H9 (cell line): Measurements from ENCODE around the gene DICER1. TPM values are rescaled to one million over a fixed set of nuclear protein-coding genes. Genes with fewer than 3 reads are reported as not detected.

Experiments
- DNase-seq: peaks from one replicate; pipeline ENCODE4 v3.0.0-alpha.2; 2017
- H2AFZ ChIP-seq: one replicate; pipeline ENCODE4 v1.6.1; 2013; ENCODE audit warnings: mild to moderate bottlenecking, low read length, control low read depth, moderate library complexity
- H2AK5ac ChIP-seq: 2 replicates; pipeline ENCODE4 v1.6.1; 2013; ENCODE audit warnings: low read length, control low read depth, mixed read lengths; ENCODE audit not compliant: insufficient read length
- H2BK120ac ChIP-seq: one replicate; pipeline ENCODE4 v1.6.1; 2013; ENCODE audit warnings: low read depth, mild to moderate bottlenecking, low read length, control low read depth, inconsistent platforms; ENCODE audit not compliant: poor library complexity, severe bottlenecking
- H2BK12ac ChIP-seq: 2 replicates; pipeline ENCODE4 v1.6.1; 2013; ENCODE audit warnings: low read length, control low read depth, mixed read lengths, low read depth; ENCODE audit not compliant: insufficient read length
- H2BK15ac ChIP-seq: 2 replicates; pipeline ENCODE4 v1.6.1; 2013; ENCODE audit warnings: low read depth, low read length, control low read depth
- H2BK20ac ChIP-seq: one replicate; pipeline ENCODE4 v1.6.1; 2013; ENCODE audit warnings: low read depth, mild to moderate bottlenecking, low read length, control low read depth, inconsistent platforms; ENCODE audit not compliant: poor library complexity, severe bottlenecking
- H2BK5ac ChIP-seq: 2 replicates; pipeline ENCODE4 v1.6.1; 2013; ENCODE audit warnings: low read length, control low read depth, mixed read lengths; ENCODE audit not compliant: insufficient read length
- H3K14ac ChIP-seq: 2 replicates; pipeline ENCODE4 v1.6.1; 2013; ENCODE audit warnings: low read length, control low read depth; ENCODE audit not compliant: insufficient read depth
- H3K18ac ChIP-seq: 2 replicates; pipeline ENCODE4 v1.6.1; 2013; ENCODE audit warnings: low read depth, mild to moderate bottlenecking, mixed read lengths, low read length, control low read depth; ENCODE audit not compliant: insufficient read length
- H3K23ac ChIP-seq: 2 replicates; pipeline ENCODE4 v1.6.1; 2013; ENCODE audit warnings: low read length, control low read depth, mixed read lengths, low read depth; ENCODE audit not compliant: insufficient read length
- H3K23me2 ChIP-seq: 2 replicates; pipeline ENCODE4 v1.6.1; 2013; ENCODE audit warnings: low read depth, mild to moderate bottlenecking, mixed read lengths, low read length, control low read depth; ENCODE audit not compliant: insufficient read length, poor library complexity, severe bottlenecking
- H3K27ac ChIP-seq: 2 replicates; pipeline ENCODE4 v1.5.1; 2013; ENCODE audit warnings: low read length, control low read depth, mixed read lengths, low read depth; ENCODE audit not compliant: insufficient read length
- H3K27me3 ChIP-seq: 2 replicates; pipeline ENCODE4 v1.6.1; 2013; ENCODE audit warnings: low read length, control low read depth, inconsistent platforms; ENCODE audit not compliant: insufficient read depth
- H3K4ac ChIP-seq: 2 replicates; pipeline ENCODE4 v1.6.1; 2013; ENCODE audit warnings: low read depth, mild to moderate bottlenecking, control low read depth, inconsistent platforms, low read length, moderate library complexity
- H3K4me1 ChIP-seq: 2 replicates; pipeline ENCODE4 v1.6.1; 2013; ENCODE audit warnings: low read length, control low read depth, inconsistent platforms; ENCODE audit not compliant: insufficient read depth
- H3K4me2 ChIP-seq: 2 replicates; pipeline ENCODE4 v1.6.1; 2013; ENCODE audit warnings: low read length, control low read depth, mixed read lengths; ENCODE audit not compliant: insufficient read length, insufficient read depth
- H3K56ac ChIP-seq: 2 replicates; pipeline ENCODE4 v1.6.1; 2013; ENCODE audit warnings: low read depth, mild to moderate bottlenecking, mixed read lengths, low read length, control low read depth; ENCODE audit not compliant: insufficient read length
- H3K79me1 ChIP-seq: 2 replicates; pipeline ENCODE4 v1.6.1; 2013; ENCODE audit warnings: low read depth, mild to moderate bottlenecking, moderate library complexity, low read length, control low read depth, inconsistent platforms; ENCODE audit not compliant: insufficient read depth, poor library complexity, severe bottlenecking
- H3K79me2 ChIP-seq: 2 replicates; pipeline ENCODE4 v1.6.1; 2013; ENCODE audit warnings: low read length, control low read depth, inconsistent platforms; ENCODE audit not compliant: insufficient read depth
- H3K9ac ChIP-seq: 2 replicates; pipeline ENCODE4 v1.6.1; 2013; ENCODE audit warnings: low read length, control low read depth, mixed read lengths; ENCODE audit not compliant: insufficient read length; ENCODE audit errors: extremely low read depth
- H3K9me3 ChIP-seq: one replicate; pipeline ENCODE4 v1.6.1; 2013; ENCODE audit warnings: low read depth, low read length, inconsistent platforms; ENCODE audit not compliant: control insufficient read depth
- H3T11ph ChIP-seq: one replicate; pipeline ENCODE4 v1.6.1; 2013; ENCODE audit warnings: mild to moderate bottlenecking, low read length, control low read depth, inconsistent platforms
- H4K20me1 ChIP-seq: one replicate; pipeline ENCODE4 v1.6.1; 2013; ENCODE audit not compliant: control insufficient read depth, insufficient read length, insufficient read depth
- H4K5ac ChIP-seq: 2 replicates; pipeline ENCODE4 v1.6.1; 2013; ENCODE audit warnings: low read depth, mild to moderate bottlenecking, mixed read lengths, low read length, control low read depth; ENCODE audit not compliant: insufficient read length
- H4K8ac ChIP-seq: replicated peaks from 2 replicates; pipeline ENCODE4 v1.6.1; 2013; ENCODE audit warnings: low read length, control low read depth, mixed read lengths, low read depth; ENCODE audit not compliant: insufficient read length
- H4K91ac ChIP-seq: 2 replicates; pipeline ENCODE4 v1.6.1; 2013; ENCODE audit warnings: low read depth, mild to moderate bottlenecking, moderate library complexity, mixed read lengths, low read length, control low read depth; ENCODE audit not compliant: insufficient read length
- H3K27ac Mint-ChIP-seq, 3 experiments: 2 replicates in 2 of 3; 3 replicates in 1 of 3; pipeline ENCODE4 v1.8.0; 2020 to 2021; ENCODE audit warnings: mixed read lengths in 3 of 3, mild to moderate bottlenecking in 1 of 3, moderate library complexity in 1 of 3
- H3K27me3 Mint-ChIP-seq: 2 replicates; pipeline ENCODE4 v1.8.0; 2021; ENCODE audit warnings: low read depth, mild to moderate bottlenecking, moderate library complexity, mixed read lengths
- H3K36me3 Mint-ChIP-seq, 3 experiments: 2 replicates in 2 of 3; 3 replicates in 1 of 3; pipeline ENCODE4 v1.8.0; 2020 to 2021; ENCODE audit warnings: low read depth in 3 of 3, mixed read lengths in 3 of 3; ENCODE audit not compliant: insufficient read depth in 1 of 3
- H3K4me1 Mint-ChIP-seq, 2 experiments: 2 replicates each; pipeline ENCODE4 v1.8.0; 2020; ENCODE audit warnings: mixed read lengths in 2 of 2
- H3K4me3 Mint-ChIP-seq, 2 experiments: 2 replicates in 1 of 2; 3 replicates in 1 of 2; pipeline ENCODE4 v1.8.0; 2020 to 2021; ENCODE audit warnings: mild to moderate bottlenecking in 2 of 2, mixed read lengths in 2 of 2, moderate library complexity in 1 of 2
- H3K9me3 Mint-ChIP-seq, 2 experiments: 2 replicates in 1 of 2; 3 replicates in 1 of 2; pipeline ENCODE4 v1.8.0; 2020; ENCODE audit warnings: mild to moderate bottlenecking in 2 of 2, mixed read lengths in 2 of 2, moderate library complexity in 1 of 2
- CTCF ChIP-seq: fragments of 200-600 bp; sonication (generic); conservative IDR thresholded peaks from 3 replicates; pipeline ENCODE4 v1.8.0; 2021; ENCODE audit warnings: antibody characterized with exemption, mild to moderate bottlenecking
- total RNA-seq: library from RNA; stranded (reverse); gene quantifications from 2 replicates; pipeline ENCODE4 v1.2.1, GENCODE V29; 2021

DICER1 gene
- total RNA-seq, 1 experiment from 2014 or later = 57.0 TPM

GRCh38 chr14:95173518-95173917 lies 16.2 kb upstream of the DICER1 start:
- DNase-seq = no peak
- no peak overlapping the region for H4K8ac ChIP-seq

More at GRCh38 chr14:95173518-95173917, 16.2 kb upstream of the DICER1 start:
- no peak overlapping the region for H3K23ac ChIP-seq
- no peak for TF ChIP-seq CTCF
- no peak overlapping the region for H3K27ac ChIP-seq
- no peak overlapping the region for H3K18ac ChIP-seq
- no peaks in the 10 kb centered on the region for H3K27me3 ChIP-seq
- H3K14ac ChIP-seq = no peak overlapping the region
- Mint-ChIP-seq H3K4me3 (no peak overlapping the region), H3K27me3 (no peaks in the 10 kb centered on the region), H3K4me1 (no peaks in the 10 kb centered on the region), H3K36me3 (no peaks in the 10 kb centered on the region), H3K9me3 (no peaks in the 10 kb centered on the region), H3K27ac (no peak overlapping the region)
- H3K56ac ChIP-seq = no peak overlapping the region
- H3K79me2 ChIP-seq = no peaks in the 10 kb centered on the region
- no peak overlapping the region for H2BK120ac ChIP-seq
- H2BK5ac ChIP-seq = no peak overlapping the region
- no peak overlapping the region for H3K4me2 ChIP-seq
- H3K23me2 ChIP-seq = no peaks in the 10 kb centered on the region
- H3K9ac ChIP-seq = no peak overlapping the region
- no peak overlapping the region for H3T11ph ChIP-seq
- H3K79me1 ChIP-seq = no peaks in the 10 kb centered on the region
- no peaks in the 10 kb centered on the region for H3K9me3 ChIP-seq
- H2BK20ac ChIP-seq = no peak overlapping the region
- H4K91ac ChIP-seq = no peak overlapping the region
- no peak overlapping the region for H2BK12ac ChIP-seq
- no peak overlapping the region for H2BK15ac ChIP-seq
- no peak overlapping the region for H2AK5ac ChIP-seq
- H3K4me1 ChIP-seq = no peaks in the 10 kb centered on the region
- no peaks in the 10 kb centered on the region for H4K20me1 ChIP-seq
- H3K4ac ChIP-seq = no peak overlapping the region
- H4K5ac ChIP-seq = no peak overlapping the region
- no peak overlapping the region for H2AFZ ChIP-seq
